SK-N-SH (cell line): Measurements from ENCODE around the gene DAB2IP. TPM values are rescaled to one million over a fixed set of nuclear protein-coding genes. Genes with fewer than 3 reads are reported as not detected.

Experiments
- CTCF ChIA-PET: fragments of 300-600, 350-600 bp; formaldehyde crosslinking; extraction: SDS; loops from one replicate; lab custom pipeline; 2021; lab: Yijun Ruan, JAX
- POLR2A ChIA-PET: fragments of 350-600 bp; sonication (Branson Sonifier 250); formaldehyde crosslinking; extraction: SDS; loops from one replicate; lab custom pipeline; 2020; ENCODE audit warnings: antibody characterized with exemption, inconsistent platforms; lab: Yijun Ruan, JAX
- DNase-seq: peaks from one replicate; pipeline ENCODE4 v3.0.0; 2012
- H2AFZ ChIP-seq: fragments of 200-600 bp; sonication (generic); 2 replicates; pipeline ENCODE4 v1.8.1; 2016; ENCODE audit warnings: antibody characterized with exemption, mild to moderate bottlenecking, low read depth
- H3F3A ChIP-seq: fragments of 200-600 bp; sonication (generic); replicated peaks from 2 replicates; pipeline ENCODE3; 2016; ENCODE audit warnings: antibody characterized with exemption, mild to moderate bottlenecking; ENCODE audit not compliant: insufficient read depth
- H3K27ac ChIP-seq, 2 experiments: fragments of 200-500 bp in 1 of 2; fragments of 200-600 bp in 1 of 2; sonication (Bioruptor generic) in 1 of 2; sonication (generic), shearing (Covaris generic) in 1 of 2; 2 replicates each; pipeline versions ENCODE4 v1.5.1 to v1.6.1; 2014 to 2016; ENCODE audit warnings: low read depth in 2 of 2, inconsistent platforms in 1 of 2, low read length in 1 of 2, mild to moderate bottlenecking in 1 of 2, mixed read lengths in 1 of 2
- H3K27me3 ChIP-seq: fragments of 200-600 bp; sonication (generic), shearing (Covaris generic); 2 replicates; pipeline ENCODE4 v1.6.1; 2016; ENCODE audit warnings: mixed run types; ENCODE audit not compliant: insufficient read depth
- H3K36me3 ChIP-seq, 2 experiments: fragments of 200-500 bp in 1 of 2; fragments of 200-600 bp in 1 of 2; sonication (Bioruptor generic) in 1 of 2; sonication (generic) in 1 of 2; replicated peaks in 1 of 2; 2 replicates each; pipeline versions ENCODE3 to v1.5.1; 2014 to 2016; ENCODE audit warnings: low read length in 1 of 2, mild to moderate bottlenecking in 1 of 2; ENCODE audit not compliant: insufficient read depth in 2 of 2, control insufficient read depth in 1 of 2
- H3K4me1 ChIP-seq, 2 experiments: fragments of 200-500 bp in 1 of 2; fragments of 200-600 bp in 1 of 2; sonication (Bioruptor generic) in 1 of 2; sonication (generic), shearing (Covaris generic) in 1 of 2; 2 replicates each; pipeline versions ENCODE4 v1.5.1 to v1.6.1; 2014 to 2016; ENCODE audit warnings: low read depth in 1 of 2, low read length in 1 of 2, mixed run types in 1 of 2; ENCODE audit not compliant: insufficient read depth in 2 of 2, control insufficient read depth in 1 of 2
- H3K4me2 ChIP-seq: fragments of 200-600 bp; sonication (generic), shearing (Covaris generic); 2 replicates; pipeline ENCODE4 v1.6.1; 2017; ENCODE audit warnings: mixed run types
- H3K4me3 ChIP-seq, 2 experiments: fragments of 200-500 bp in 1 of 2; fragments of 200-600 bp in 1 of 2; sonication (Bioruptor generic) in 1 of 2; sonication (generic), shearing (Covaris generic) in 1 of 2; 2 replicates each; pipeline versions ENCODE4 v1.5.1 to v1.8.1; 2014 to 2016; ENCODE audit warnings: low read depth in 2 of 2, inconsistent platforms in 1 of 2, low read length in 1 of 2, mild to moderate bottlenecking in 1 of 2, mixed read lengths in 1 of 2, moderate library complexity in 1 of 2
- H3K79me2 ChIP-seq: fragments of 200-600 bp; sonication (generic); 2 replicates; pipeline ENCODE4 v1.8.1; 2017; ENCODE audit warnings: mild to moderate bottlenecking; ENCODE audit not compliant: insufficient read depth
- H3K9ac ChIP-seq: fragments of 200-600 bp; sonication (generic); 2 replicates; pipeline ENCODE4 v1.6.1; 2017; ENCODE audit warnings: mixed run types
- H3K9me2 ChIP-seq: fragments of 200-600 bp; sonication (generic); 2 replicates; pipeline ENCODE4 v1.6.1; 2017; ENCODE audit warnings: mixed run types
- H3K9me3 ChIP-seq: fragments of 200-600 bp; sonication (generic); 2 replicates; pipeline ENCODE4 v1.6.1; 2017; ENCODE audit warnings: mixed run types, mild to moderate bottlenecking, moderate library complexity
- H4K20me1 ChIP-seq: fragments of 200-600 bp; sonication (generic); 2 replicates; pipeline ENCODE4 v1.6.1; 2017; ENCODE audit warnings: mild to moderate bottlenecking, mixed run types; ENCODE audit not compliant: insufficient read depth
- ELF1 ChIP-seq: IDR thresholded peaks from 2 replicates; pipeline ENCODE4 v1.4.0; 2012
- MXI1 ChIP-seq: IDR thresholded peaks from 2 replicates; pipeline ENCODE4 v1.6.1; 2012; ENCODE audit warnings: mild to moderate bottlenecking, low read depth, low read length, improper control_type of control experiment
- NRF1 ChIP-seq: IDR thresholded peaks from 2 replicates; pipeline ENCODE4 v1.6.1; 2012; ENCODE audit warnings: low read depth, mild to moderate bottlenecking, low read length
- RAD21 ChIP-seq: IDR thresholded peaks from 2 replicates; pipeline ENCODE4 v1.6.1; 2012; ENCODE audit warnings: mild to moderate bottlenecking, low read length
- RCOR1 ChIP-seq: fragments of 150-350 bp; IDR thresholded peaks from 2 replicates; pipeline ENCODE4 v1.6.1; 2017; ENCODE audit warnings: antibody characterized with exemption, low read length
- RFX5 ChIP-seq: IDR thresholded peaks from 2 replicates; pipeline ENCODE4 v1.6.1; 2012; ENCODE audit warnings: mild to moderate bottlenecking, improper control_type of control experiment, low read length
- RXRA ChIP-seq: IDR thresholded peaks from 2 replicates; pipeline ENCODE4 v1.4.0; 2012; ENCODE audit warnings: low read depth, mild to moderate bottlenecking, borderline replicate concordance
- SMC3 ChIP-seq: IDR thresholded peaks from 2 replicates; pipeline ENCODE4 v1.6.1; 2012; ENCODE audit warnings: low read depth, low read length, improper control_type of control experiment
- TEAD4 ChIP-seq: IDR thresholded peaks from 2 replicates; pipeline ENCODE4 v1.4.0; 2012; ENCODE audit warnings: mild to moderate bottlenecking, borderline replicate concordance; ENCODE audit not compliant: insufficient read depth
- WGBS: methylation state at CpG from one replicate; pipeline ENCODE4 v1.1.6; 2017; ENCODE audit warnings: low lambda C conversion rate; 5-methylcytosine and 5-hydroxymethylcytosine counted together
- polyA plus RNA-seq, 3 experiments: library from polyadenylated mRNA; depleted of rRNA; stranded (reverse); fragments of >200 nt; gene quantifications; 2 replicates each; pipeline ENCODE4 v1.2.3, GENCODE V29; 2012
- TF ChIP-seq, protein P1 (sequence below): fragments of 150-350 bp; IDR thresholded peaks from 2 replicates; pipeline ENCODE4 v1.6.1; 2016; ENCODE audit warnings: mild to moderate bottlenecking, low read depth, low read length
- TF ChIP-seq, protein P2 (sequence below): IDR thresholded peaks from 2 replicates; pipeline ENCODE4 v1.4.0; 2012; ENCODE audit warnings: low read depth
- TF ChIP-seq, protein P3 (sequence below): IDR thresholded peaks from 2 replicates; pipeline ENCODE4 v1.6.1; 2012; ENCODE audit warnings: mild to moderate bottlenecking, low read depth, low read length, moderate library complexity

The DAB2IP gene
- polyA plus RNA-seq, 1 of the 3 experiments (the other 2 are of a cell fraction), result 21.4 TPM

DNA sequence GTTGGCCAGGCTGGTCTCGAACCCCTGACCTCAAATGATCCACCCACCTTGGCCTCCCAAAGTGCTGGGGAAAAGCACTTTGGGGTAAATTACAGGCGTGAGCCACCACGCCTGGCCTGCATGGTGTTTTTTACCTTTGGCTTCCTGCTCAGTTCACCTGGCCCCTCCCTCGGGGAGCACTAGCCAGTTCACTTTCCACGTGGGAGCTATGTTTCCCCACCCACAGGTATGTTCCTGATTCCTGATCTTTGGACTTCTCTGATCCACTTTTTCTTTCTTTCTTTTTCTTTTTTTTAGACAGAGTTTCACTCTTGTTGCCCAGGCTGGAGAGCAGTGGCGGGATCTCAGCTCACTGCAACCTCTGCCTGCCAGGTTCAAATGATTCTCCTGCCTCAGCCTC lies 15.8 kb downstream of the DAB2IP start:
- no peak for DNase-seq
- peaks cover 4 to 7% of the 10 kb centered on the region in 2 experiments; a peak in 1 of 4 replicates for H3K4me1 ChIP-seq
- H4K20me1 ChIP-seq, result no peaks in the 10 kb centered on the region
- TF ChIP-seq, protein P1, sequence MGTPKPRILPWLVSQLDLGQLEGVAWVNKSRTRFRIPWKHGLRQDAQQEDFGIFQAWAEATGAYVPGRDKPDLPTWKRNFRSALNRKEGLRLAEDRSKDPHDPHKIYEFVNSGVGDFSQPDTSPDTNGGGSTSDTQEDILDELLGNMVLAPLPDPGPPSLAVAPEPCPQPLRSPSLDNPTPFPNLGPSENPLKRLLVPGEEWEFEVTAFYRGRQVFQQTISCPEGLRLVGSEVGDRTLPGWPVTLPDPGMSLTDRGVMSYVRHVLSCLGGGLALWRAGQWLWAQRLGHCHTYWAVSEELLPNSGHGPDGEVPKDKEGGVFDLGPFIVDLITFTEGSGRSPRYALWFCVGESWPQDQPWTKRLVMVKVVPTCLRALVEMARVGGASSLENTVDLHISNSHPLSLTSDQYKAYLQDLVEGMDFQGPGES, result no peak
- TF ChIP-seq RFX5 (no peak), ELF1 (no peak), RCOR1 (no peak), RXRA (no peak), RAD21 (no peak), MXI1 (no peak), TEAD4 (no peak)
- TF ChIP-seq, protein P2, sequence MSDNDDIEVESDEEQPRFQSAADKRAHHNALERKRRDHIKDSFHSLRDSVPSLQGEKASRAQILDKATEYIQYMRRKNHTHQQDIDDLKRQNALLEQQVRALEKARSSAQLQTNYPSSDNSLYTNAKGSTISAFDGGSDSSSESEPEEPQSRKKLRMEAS, result no peak
- no peaks in the 10 kb centered on the region for H3K36me3 ChIP-seq
- H3K9me3 ChIP-seq, result no peaks in the 10 kb centered on the region
- H3K4me3 ChIP-seq, result no peak overlapping the region
- H3K27me3 ChIP-seq, result no peaks in the 10 kb centered on the region
- H3K4me2 ChIP-seq, result no peak overlapping the region
- H3K9ac ChIP-seq, result no peak overlapping the region
- H3F3A ChIP-seq, result no peaks in the 10 kb centered on the region
- no peaks in the 10 kb centered on the region for H3K9me2 ChIP-seq
- H2AFZ ChIP-seq, result no peak overlapping the region
- ChIA-PET POLR2A (no interaction called here), CTCF (interaction anchor here (1.4 to 1.6 kb wide), 2 partner anchors 13 to 17 kb away, joined by 4 to 5 read pairs; no protein-coding TSS in a partner anchor)
- no peak overlapping the region for H3K27ac ChIP-seq
- 97% methylated on average over 6 of the region's 6 CpGs for WGBS
- H3K79me2 ChIP-seq, result no peaks in the 10 kb centered on the region

DNA sequence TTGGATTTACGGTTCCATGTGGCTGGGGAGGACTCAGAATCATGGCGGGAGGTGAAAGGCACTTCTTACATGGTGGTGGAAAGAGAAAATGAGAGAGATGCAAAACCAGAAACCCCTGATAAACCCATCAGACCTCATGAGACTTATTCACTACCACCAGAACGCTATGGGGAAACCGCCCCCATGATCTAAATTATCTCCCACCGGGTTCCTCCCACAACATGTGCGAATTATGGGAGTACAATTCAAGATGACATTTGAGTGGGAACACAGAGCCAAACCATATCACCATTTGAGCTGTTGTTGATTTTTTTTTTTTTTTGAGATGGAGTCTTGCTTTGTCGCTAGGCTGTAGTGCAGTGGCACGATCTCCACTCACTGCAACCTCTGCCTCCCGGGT lies 16.5 kb downstream of the DAB2IP start:
- ChIA-PET POLR2A (no interaction called here), CTCF (interaction anchor here (0.6 to 1.6 kb wide), 4 partner anchors 12 to 140 kb away, joined by 3 to 6 read pairs (median 4); no protein-coding TSS in a partner anchor)
- no peak for DNase-seq
- H2AFZ ChIP-seq, result no peak overlapping the region
- H3K36me3 ChIP-seq, result no peaks in the 10 kb centered on the region
- H3K4me1 ChIP-seq, result peaks cover 0 to 10% of the 10 kb centered on the region in 2 experiments; a peak in 1 of 4 replicates
- no peaks in the 10 kb centered on the region for H4K20me1 ChIP-seq
- TF ChIP-seq SMC3 (no peak), RXRA (no peak), RCOR1 (no peak), NRF1 (no peak)
- TF ChIP-seq, protein P3, sequence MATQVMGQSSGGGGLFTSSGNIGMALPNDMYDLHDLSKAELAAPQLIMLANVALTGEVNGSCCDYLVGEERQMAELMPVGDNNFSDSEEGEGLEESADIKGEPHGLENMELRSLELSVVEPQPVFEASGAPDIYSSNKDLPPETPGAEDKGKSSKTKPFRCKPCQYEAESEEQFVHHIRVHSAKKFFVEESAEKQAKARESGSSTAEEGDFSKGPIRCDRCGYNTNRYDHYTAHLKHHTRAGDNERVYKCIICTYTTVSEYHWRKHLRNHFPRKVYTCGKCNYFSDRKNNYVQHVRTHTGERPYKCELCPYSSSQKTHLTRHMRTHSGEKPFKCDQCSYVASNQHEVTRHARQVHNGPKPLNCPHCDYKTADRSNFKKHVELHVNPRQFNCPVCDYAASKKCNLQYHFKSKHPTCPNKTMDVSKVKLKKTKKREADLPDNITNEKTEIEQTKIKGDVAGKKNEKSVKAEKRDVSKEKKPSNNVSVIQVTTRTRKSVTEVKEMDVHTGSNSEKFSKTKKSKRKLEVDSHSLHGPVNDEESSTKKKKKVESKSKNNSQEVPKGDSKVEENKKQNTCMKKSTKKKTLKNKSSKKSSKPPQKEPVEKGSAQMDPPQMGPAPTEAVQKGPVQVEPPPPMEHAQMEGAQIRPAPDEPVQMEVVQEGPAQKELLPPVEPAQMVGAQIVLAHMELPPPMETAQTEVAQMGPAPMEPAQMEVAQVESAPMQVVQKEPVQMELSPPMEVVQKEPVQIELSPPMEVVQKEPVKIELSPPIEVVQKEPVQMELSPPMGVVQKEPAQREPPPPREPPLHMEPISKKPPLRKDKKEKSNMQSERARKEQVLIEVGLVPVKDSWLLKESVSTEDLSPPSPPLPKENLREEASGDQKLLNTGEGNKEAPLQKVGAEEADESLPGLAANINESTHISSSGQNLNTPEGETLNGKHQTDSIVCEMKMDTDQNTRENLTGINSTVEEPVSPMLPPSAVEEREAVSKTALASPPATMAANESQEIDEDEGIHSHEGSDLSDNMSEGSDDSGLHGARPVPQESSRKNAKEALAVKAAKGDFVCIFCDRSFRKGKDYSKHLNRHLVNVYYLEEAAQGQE, result no peak
- H3K27me3 ChIP-seq, result no peaks in the 10 kb centered on the region
- H3K4me3 ChIP-seq, result no peak overlapping the region
- H3K4me2 ChIP-seq, result no peak overlapping the region
- H3K79me2 ChIP-seq, result no peaks in the 10 kb centered on the region
- H3K9ac ChIP-seq, result no peak overlapping the region
- WGBS, result 98% methylated on average over 9 of the region's 9 CpGs
- H3K27ac ChIP-seq, result no peak overlapping the region
- H3K9me2 ChIP-seq, result no peaks in the 10 kb centered on the region
- no peaks in the 10 kb centered on the region for H3K9me3 ChIP-seq
- no peaks in the 10 kb centered on the region for H3F3A ChIP-seq
